Neutrophil (primary cell): ENCODE results near the gene RETN.

ENCODE experiments used
- H3K27ac ChIP-seq: fragments of 200-600 bp; sonication (generic); 2 replicates; pipeline ENCODE4 v1.5.1; 2016; ENCODE audit warnings: mild to moderate bottlenecking, moderate library complexity
- H3K27me3 ChIP-seq: fragments of 200-600 bp; sonication (generic); 2 replicates; pipeline ENCODE4 v1.6.0; 2016; ENCODE audit warnings: mild to moderate bottlenecking
- H3K36me3 ChIP-seq: fragments of 200-600 bp; sonication (generic); 2 replicates; pipeline ENCODE4 v1.5.1; 2017
- H3K4me1 ChIP-seq, 2 experiments: fragments of 200-600 bp in 1 of 2; sonication (generic) in 1 of 2; 1 replicate in 1 of 2; 2 replicates in 1 of 2; pipeline versions ENCODE4 v1.5.1 to v1.6.1; 2013 to 2016; ENCODE audit warnings: low read depth in 1 of 2, low read length in 1 of 2, mild to moderate bottlenecking in 1 of 2, moderate library complexity in 1 of 2; ENCODE audit not compliant: control insufficient read depth in 1 of 2, insufficient read depth in 1 of 2
- H3K4me3 ChIP-seq, 2 experiments: fragments of 200-600 bp in 1 of 2; sonication (generic) in 1 of 2; 1 replicate in 1 of 2; 2 replicates in 1 of 2; pipeline ENCODE4 v1.5.1; 2013 to 2016; ENCODE audit warnings: low read depth in 1 of 2, low read length in 1 of 2, mild to moderate bottlenecking in 1 of 2, moderate library complexity in 1 of 2
- H3K9me3 ChIP-seq: fragments of 200-600 bp; sonication (generic); 2 replicates; pipeline ENCODE4 v1.5.1; 2016
- TF ChIP-seq, protein P1 (sequence below): fragments of 200-600 bp; sonication (generic); IDR thresholded peaks from 2 replicates; pipeline ENCODE4 v1.5.1; 2016; ENCODE audit warnings: antibody characterized with exemption

RETN gene

DNA sequence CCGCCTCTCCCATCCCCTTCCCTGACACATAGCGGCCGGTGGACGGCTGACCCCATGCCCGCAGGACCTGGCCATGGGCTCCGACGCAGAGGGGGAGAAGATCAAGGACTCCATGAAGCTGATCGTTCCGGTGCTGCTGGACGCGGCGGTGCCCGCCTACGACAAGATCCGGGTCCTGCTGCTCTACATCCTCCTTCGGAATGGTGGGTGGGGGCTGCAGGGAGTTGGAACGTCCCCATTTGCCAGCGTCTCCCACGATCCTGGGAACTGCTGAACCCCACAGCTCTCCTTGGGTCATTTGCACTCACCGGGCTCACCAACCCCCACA lies 24.3 kb upstream of the RETN start:
- Histone ChIP-seq H3K27me3 (no peaks in the 10 kb centered on the region), H3K27ac (peak overlapping the region; percentile 78), H3K4me1 (peaks cover 47 to 49% of the 10 kb centered on the region in 2 experiments), H3K9me3 (no peaks in the 10 kb centered on the region), H3K36me3 (peaks cover 87% of the 10 kb centered on the region), H3K4me3 (no peak overlapping the region)
- TF ChIP-seq, protein P1, sequence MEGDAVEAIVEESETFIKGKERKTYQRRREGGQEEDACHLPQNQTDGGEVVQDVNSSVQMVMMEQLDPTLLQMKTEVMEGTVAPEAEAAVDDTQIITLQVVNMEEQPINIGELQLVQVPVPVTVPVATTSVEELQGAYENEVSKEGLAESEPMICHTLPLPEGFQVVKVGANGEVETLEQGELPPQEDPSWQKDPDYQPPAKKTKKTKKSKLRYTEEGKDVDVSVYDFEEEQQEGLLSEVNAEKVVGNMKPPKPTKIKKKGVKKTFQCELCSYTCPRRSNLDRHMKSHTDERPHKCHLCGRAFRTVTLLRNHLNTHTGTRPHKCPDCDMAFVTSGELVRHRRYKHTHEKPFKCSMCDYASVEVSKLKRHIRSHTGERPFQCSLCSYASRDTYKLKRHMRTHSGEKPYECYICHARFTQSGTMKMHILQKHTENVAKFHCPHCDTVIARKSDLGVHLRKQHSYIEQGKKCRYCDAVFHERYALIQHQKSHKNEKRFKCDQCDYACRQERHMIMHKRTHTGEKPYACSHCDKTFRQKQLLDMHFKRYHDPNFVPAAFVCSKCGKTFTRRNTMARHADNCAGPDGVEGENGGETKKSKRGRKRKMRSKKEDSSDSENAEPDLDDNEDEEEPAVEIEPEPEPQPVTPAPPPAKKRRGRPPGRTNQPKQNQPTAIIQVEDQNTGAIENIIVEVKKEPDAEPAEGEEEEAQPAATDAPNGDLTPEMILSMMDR = no peak

DNA sequence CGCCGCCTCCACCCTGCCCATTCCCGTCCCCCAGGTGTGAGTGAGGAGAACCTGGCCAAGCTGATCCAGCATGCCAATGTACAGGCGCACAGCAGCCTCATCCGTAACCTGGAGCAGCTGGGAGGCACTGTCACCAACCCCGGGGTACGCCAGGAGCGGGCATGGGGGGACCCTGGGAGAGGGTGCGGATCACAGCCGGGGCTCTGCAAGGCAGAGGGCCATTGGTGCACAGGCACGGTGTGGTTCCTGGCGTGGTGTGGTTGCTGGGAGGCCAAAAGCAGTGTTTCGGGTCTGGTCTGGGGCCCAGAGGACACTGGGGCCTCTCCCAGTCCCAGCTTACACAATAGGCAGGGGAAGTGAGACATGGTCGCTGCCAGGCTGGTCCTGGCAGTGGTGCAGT lies 23.7 kb upstream of the RETN start:
- H3K27ac ChIP-seq = peak overlapping the region; percentile 78
- H3K36me3 ChIP-seq = peaks cover 80% of the 10 kb centered on the region
- H3K4me3 ChIP-seq = peak overlapping the region; percentile 28 to 51
- peaks cover 41 to 43% of the 10 kb centered on the region in 2 experiments for H3K4me1 ChIP-seq
- no peaks in the 10 kb centered on the region for H3K9me3 ChIP-seq
- TF ChIP-seq, protein P1 = no peak
- no peaks in the 10 kb centered on the region for H3K27me3 ChIP-seq

DNA sequence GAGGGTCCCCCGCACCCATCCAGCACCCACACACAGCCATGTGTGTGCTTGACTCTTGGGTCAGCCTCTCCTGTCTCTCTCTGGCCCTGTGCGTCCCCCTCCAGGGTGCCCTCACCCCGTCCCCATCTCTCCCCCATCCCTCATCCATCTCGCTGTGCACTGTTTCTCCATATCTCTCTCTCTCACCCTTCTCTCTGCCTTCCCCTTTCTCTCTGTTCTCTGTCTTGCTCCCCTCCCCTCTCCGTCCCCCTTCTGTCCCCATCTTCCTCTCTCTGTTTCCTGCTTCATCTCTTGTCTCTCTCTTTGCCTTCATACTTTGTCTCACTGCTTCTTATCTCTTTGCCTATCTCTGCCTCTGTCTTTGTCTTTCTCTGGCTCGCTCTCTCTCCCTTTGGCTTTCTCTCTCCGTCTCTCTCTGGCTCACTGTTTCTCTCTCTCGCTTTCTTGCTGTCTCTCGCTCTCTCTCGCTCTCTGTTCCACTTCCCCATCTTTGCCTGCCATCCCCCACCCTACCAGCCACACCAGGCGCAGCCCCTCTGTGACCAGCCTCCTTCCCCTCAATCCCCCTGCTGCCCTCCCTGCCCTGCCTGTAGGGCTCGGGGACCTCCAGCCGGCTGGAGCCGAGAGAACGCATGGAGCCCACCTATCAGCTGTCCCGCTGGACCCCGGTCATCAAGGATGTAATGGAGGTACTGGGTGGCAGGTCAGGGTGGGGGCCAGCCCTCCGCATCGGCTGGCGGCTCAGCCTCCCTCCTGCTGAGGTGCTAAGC lies 23.0 kb upstream of the RETN start:
- no peaks in the 10 kb centered on the region for H3K9me3 ChIP-seq
- H3K4me3 ChIP-seq = peak overlapping the region; percentile 28 to 51
- peaks cover 36 to 37% of the 10 kb centered on the region in 2 experiments for H3K4me1 ChIP-seq
- peak overlapping the region; percentile 78 for H3K27ac ChIP-seq
- TF ChIP-seq, protein P1 = no peak
- H3K27me3 ChIP-seq = no peaks in the 10 kb centered on the region
- H3K36me3 ChIP-seq = peaks cover 74% of the 10 kb centered on the region

DNA sequence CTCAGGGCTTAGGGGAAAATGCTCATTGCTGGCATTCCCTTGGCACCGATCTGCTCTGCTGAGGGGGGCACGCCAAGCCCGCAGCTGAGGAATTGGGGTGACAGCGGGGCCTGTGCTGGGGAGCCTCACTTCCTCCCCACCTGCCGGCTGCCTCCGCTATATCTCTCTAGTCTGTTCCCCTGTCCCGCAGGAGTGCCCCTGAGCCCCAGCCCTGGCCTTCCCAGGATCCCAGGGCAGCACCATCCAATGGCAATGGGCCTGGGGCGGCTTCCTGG lies 22.5 kb upstream of the RETN start:
- H3K4me1 ChIP-seq = peaks cover 36% of the 10 kb centered on the region in 2 experiments
- H3K9me3 ChIP-seq = no peaks in the 10 kb centered on the region
- peak overlapping the region in 1 of 2 experiments; percentile 51 for H3K4me3 ChIP-seq
- H3K36me3 ChIP-seq = peaks cover 69% of the 10 kb centered on the region
- H3K27ac ChIP-seq = peak overlapping the region; percentile 78
- no peaks in the 10 kb centered on the region for H3K27me3 ChIP-seq
- TF ChIP-seq, protein P1 = no peak

DNA sequence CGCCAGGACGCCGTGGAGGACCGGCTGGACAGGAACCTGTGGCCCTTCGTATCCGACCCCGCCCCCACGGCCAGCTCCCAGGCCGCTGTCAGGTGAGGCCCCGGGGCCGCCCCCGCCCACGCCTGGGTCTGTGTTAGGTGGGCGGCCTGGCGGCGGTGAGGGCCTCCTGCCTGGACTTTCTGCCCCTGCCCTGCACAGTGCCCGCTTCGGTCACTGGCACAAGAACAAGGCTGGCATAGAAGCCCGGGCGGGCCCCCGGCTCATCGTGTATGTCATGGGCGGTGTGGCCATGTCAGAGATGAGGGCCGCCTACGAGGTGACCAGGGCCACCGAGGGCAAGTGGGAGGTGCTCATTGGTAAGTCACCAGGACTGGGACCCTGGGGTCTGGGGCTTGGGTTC lies 21.7 kb upstream of the RETN start:
- Histone ChIP-seq H3K4me1 (peaks cover 40 to 42% of the 10 kb centered on the region in 2 experiments), H3K36me3 (peaks cover 61% of the 10 kb centered on the region), H3K27me3 (no peaks in the 10 kb centered on the region), H3K9me3 (no peaks in the 10 kb centered on the region), H3K27ac (peak overlapping the region; percentile 78), H3K4me3 (no peak overlapping the region)
- TF ChIP-seq, protein P1 = no peak
